Measurements from ENCODE around the gene TARDBP. TPM values are rescaled to one million over a fixed set of nuclear protein-coding genes. Genes with fewer than 3 reads are reported as not detected.
"Not testable (repeated sequence)": the region's sequence is repeated elsewhere in the genome, so short reads cannot be mapped to it uniquely, and the experiment has no call there.

Gene TARDBP
- total RNA-seq, 1 donor from 2014 or later: 129 TPM

DNA sequence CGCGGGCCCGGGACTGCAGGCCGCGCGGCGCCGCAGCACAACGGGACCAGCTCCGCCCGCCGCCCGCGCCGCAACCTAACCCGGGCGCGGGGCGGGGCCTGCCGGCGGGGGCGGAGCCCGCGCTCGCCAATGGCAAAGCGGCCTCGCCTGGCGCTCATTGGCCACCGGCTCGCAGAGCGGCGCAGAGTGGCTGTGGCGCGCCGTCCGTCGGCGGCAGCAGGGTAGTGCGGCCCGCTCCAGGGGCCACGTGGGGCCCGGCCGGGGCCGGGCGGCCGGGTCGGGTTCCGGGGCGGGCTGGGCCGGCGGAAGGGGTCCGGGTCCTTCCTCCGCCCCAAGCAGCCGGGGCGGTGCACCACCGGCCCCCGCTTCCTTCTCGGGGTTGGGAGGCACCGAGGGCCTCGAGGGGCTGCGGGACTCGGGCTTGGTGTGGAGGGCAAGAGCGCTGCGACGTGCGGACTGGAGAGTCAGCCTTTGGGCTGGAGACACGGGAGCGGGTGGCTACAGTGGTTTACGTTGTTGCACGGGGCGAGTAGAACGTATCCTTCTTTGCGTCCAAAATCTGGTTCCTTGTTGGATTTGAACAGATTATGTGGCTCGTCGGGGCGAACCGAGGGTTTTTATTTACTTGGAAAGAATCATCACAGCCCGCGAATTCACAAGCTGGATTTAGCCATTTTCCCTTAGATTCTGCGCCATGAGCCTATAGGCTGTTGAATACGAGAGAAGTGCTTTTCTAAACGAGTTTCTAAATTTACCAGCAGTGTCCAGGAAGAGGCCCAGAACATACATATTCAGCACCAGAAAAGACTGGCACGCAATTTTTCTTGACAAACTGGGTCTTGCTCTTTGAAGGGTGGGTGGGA is 47.7 kb downstream of the TARDBP start, which contains the start of gene SRM:
SRM (minus strand) TSS at position 51 of the 863 bp plus-strand sequence. CDS start 75 bp downstream, outside the sequence.
- peak; percentile 90 for DNase-seq

- DNase-seq: no peak
These were observed 49.4 kb downstream of the TARDBP start for GRCh38 chr1:11061652-11062365.

GRCh38 chr1:11062965-11063401 is 50.5 kb downstream of the TARDBP start:
- DNase-seq: no peak

DNA sequence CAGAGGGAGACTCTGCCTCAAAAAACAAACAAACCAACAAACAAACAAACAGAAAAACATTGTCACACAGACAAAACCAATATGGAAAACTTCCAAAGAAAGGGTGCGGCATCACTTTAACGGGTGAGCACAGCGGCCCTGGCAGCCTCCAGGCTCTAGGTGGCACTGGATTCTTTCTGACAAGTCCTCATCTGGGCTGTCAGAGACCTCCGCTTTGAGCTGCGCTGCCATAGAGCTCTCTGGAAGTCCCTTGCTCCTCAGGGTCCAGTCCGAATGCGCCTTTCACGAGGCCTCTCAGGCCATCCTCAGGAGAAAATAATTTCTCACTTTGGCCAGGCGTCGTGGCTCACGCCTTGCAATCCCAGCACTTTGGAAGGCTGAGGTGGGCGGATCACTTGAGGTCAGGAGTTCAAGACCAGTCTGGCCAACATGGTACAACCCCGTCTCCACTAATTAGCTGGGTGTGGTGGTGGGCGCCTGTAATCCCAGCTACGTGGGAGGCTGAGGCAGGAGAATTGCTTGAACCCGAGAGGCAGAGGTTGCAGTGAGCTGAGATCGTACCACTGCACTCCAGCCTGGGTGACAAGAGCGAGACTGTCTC is 51.6 kb downstream of the TARDBP start:
- DNase-seq: not testable (repeated sequence)

- no peak for DNase-seq
These were observed 52.5 kb downstream of the TARDBP start for GRCh38 chr1:11064942-11065341.

DNA sequence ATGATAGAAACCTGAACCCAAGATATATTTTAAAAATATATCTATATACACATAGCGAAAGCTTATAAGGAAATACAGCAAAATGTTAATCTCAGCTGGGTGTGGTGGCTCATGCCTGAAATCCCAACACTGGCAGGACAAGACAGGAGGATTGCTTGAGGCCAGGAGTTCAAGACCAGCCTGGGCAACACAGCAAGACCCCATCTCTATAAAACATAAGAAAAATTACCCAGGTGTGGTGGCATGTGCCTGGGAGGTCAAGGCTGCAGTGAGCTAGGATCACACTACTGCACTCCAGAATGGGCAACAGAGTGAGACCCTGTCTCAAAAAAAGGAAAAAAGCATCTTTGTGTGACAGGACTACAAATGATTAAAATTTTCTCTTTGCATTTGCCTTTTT is 53.3 kb downstream of the TARDBP start:
- DNase-seq: no peak

DNA sequence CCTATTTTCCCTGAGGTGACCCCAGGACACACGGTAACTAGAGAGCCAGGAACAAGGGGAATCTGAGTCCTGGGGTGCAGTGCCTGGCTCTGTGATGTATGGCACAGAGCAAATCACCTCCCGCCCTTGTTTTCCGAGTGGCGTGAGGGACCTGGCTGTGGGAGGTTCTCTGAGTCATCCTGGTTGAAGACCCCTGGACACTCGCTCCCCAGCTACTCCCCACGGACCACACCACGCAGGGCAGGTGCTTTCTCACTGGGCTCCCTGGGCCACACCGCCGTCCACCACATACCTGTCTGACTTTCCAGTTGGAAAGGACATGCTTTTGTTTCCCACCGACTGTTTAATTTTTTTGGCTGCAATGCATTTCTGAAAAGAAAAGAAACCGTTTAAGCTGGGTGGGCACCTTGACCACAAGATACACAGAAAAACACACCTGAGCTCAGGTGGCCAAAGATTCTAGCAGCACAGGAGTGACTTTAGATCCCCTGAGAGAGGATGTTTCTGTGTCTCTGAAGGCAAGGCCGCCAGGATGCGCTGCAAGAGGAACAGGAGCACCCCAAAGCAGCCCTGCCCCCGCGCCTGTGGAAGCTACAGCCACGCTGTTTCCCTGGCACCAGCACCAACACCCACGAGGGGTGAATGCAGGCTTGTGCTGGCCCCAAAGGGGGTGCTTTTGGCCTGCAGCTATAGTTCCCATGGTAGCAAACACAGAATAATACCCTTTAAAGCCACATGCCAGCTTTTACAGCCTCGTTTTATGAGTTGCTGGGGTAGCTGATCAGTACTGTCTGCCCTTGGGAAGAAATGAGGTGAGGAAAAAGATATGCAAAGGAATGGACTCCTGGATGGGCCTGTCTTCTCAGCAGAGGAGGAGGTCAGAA is 55.5 kb downstream of the TARDBP start:
- no peak for DNase-seq

DNA sequence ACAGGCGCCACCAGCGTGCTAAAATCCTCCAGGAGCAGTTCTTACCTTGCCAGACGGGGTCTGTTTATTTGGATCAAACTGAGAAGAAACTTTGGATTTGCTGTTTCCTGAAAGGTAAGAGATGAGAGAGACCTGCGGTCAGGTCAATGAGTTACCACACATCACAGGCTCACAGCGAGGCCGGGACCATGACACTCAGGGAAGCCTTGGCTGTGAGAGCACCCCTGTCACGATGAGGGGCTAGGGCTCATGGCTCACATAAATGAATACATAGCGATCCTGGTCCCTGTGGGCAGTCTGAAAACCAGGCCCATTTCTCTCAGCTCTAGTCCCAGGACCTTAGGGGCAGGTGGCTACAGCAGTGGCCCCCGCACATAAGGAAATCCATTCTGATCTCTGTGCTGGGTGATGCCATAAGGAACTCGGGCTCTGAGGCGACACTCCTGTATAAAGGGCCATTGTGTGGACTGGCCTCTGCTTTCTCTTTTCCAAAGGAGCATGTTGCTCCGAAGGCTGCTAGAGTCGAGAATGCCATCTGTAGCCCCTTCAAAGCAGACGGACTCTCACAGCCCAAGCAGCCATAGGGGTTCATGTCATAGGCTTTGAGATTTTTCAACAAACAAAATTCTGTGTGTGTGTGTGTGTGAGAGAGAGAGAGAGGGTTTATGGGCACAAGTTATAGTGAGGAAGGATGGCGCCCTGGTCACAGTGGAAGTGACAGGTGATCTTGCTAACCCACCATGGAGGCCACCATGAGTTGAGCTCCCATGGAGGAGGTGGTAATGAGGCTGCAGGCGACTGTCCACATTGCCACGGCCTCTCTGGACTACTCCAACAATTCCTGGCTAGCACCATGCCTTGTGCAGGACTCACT is 56.4 kb downstream of the TARDBP start:
- DNase-seq: no peak

DNA sequence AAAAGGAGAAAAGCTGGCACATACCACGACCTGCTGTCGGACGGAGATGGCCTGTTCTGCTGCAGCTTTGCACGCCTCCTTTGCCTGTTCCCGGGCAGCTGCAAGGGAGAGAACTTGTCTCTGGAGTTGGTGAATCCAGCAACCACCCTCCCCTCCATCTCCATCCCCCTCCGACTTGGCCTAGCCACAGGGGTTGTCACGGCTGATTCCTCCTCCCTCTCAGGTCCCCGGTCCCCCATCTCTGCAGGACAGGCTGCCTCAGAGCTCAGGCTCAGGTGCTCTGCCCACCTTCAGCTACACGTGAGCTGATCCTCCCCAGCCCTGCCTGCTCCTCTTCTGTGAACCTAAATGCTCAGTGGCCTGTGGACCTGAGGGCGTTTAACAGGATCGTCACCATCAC is 58.4 kb downstream of the TARDBP start:
- DNase-seq: no peak

DNA sequence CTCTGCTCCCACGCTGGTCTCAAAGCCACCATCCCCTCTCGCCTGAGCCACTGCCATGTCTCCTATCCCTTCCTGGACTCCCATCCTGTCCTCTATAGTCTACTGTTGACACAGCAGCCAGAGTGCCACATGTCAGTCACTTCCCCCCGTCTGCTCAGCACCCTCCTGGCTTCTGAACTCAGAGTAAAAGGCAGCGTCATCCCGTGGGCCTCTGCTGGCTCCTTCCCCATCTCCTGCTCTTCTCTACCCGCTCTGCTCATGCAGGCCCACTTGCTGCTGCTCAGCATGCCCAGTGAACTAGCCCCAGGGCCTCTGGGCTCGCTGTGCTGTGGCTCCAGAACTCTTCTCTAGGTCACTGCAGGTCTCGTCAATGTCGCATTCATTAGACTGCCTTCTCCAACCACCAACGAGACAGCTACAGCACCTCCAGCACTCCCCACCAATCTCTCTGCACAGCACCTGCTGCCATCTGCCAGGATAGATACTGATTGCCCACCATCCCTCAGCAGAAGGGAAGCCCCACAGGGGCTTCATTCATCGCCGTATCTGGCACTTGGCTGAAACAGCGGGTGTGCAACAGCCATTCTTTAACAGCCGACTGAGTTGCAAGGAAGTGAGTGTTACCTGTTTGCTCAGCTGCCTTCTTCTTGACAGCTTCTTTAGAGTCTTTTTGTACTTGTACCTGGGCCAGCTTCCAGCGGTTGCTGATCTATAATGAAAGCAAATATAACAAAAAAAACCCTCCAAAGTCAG is 59.2 kb downstream of the TARDBP start:
- no peak for DNase-seq

DNA sequence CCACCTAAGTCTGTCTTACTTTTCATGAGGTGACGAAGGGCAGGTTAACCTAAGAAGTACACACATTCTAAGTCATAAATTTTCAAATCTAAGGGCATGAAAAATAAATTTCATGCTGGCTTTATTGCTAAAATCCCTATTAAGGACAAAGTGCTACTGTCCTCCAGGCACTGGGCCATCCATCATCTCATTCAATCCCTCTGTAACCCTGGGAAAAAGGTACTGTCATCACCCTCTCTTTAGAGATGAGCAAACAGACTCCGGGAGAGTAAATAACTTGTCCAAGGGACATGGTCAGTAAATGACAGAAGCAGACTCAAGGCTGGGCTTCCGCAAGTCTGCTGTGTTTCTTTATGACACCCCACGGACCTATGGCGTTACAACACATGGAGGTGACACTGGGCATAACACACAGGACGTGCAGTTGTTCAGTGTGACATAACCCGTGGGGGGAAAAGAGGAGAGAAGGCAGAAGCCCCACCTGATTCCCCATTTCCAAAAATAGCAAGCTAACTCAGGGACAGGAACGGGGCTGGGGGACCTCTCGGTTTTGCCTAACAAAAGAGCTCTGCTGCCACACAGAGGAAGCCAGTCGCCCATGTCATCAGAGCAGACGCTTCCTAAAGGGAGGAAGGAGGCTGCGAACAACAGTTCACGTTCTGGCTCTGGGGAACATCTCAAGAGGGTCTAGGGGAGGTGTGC is 59.9 kb downstream of the TARDBP start:
- DNase-seq: no peak

GRCh38 chr1:11073398-11073797 is 60.9 kb downstream of the TARDBP start:
- DNase-seq: not testable (repeated sequence)

Other genes with a start within 250 kb of the TARDBP start
- 34.0 TPM for gene CASZ1, start 216.0 kb upstream of the TARDBP start, total RNA-seq
- gene MASP2, start 34.6 kb downstream of the TARDBP start, total RNA-seq: not detected
- gene SRM, start 47.4 kb downstream of the TARDBP start, total RNA-seq: 13.0 TPM
- gene EXOSC10, start 87.2 kb downstream of the TARDBP start, total RNA-seq: 53.1 TPM
- 25.2 TPM for gene ANGPTL7, start 176.7 kb downstream of the TARDBP start, total RNA-seq
- 27.2 TPM for gene MTOR, start 249.9 kb downstream of the TARDBP start, total RNA-seq